ENCODE measurements around the gene BCAS3. TPM values are rescaled to one million over a fixed set of nuclear protein-coding genes. Genes with fewer than 3 reads are reported as not detected.

The BCAS3 gene
- total RNA-seq, 2 donors from 2014 or later = 28.0 to 37.7 TPM

DNA sequence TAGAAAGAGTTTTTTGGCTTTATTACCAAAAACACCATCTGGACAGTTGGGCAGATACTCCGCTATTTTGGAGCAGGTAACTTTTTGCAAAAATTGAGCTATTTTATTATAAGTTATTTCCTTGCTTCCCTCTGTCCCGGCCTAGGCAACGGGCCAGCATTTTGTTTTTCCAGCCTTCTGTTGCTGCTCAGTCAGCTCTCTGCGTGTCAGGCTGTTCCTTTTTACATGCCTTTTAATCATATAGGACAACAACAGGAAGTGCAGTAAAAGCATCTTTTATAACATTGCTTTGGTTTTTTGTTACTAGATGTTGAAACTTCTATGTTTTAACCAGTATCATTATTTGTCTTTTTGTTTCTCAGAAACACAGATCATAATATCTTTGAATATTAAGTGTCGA is 47.3 kb upstream of the BCAS3 start:
- H3K27ac Mint-ChIP-seq = no peak overlapping the region
- no peaks in the 10 kb centered on the region for H3K27me3 Mint-ChIP-seq (ENCODE audit: insufficient read depth)

DNA sequence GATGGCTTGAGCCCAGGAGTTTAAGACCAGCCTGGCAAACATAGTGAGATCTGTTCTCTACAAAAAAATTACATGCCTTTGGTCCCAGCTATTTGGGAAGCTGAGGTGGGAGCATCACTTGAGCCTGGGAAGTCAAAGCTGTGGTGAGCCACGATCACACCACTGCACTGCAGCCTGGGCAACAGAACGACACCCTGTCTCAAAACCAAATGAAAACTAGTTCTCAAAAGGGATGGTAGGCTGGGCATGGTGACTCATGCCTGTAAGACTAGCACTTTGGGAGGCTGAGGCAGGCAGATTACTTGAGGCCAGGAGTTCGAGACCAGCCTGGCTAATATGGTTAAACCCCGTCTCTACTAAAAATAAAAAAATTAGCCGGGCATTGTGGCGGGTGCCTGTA is 46.5 kb upstream of the BCAS3 start:
- TF ChIP-seq, protein P1, sequence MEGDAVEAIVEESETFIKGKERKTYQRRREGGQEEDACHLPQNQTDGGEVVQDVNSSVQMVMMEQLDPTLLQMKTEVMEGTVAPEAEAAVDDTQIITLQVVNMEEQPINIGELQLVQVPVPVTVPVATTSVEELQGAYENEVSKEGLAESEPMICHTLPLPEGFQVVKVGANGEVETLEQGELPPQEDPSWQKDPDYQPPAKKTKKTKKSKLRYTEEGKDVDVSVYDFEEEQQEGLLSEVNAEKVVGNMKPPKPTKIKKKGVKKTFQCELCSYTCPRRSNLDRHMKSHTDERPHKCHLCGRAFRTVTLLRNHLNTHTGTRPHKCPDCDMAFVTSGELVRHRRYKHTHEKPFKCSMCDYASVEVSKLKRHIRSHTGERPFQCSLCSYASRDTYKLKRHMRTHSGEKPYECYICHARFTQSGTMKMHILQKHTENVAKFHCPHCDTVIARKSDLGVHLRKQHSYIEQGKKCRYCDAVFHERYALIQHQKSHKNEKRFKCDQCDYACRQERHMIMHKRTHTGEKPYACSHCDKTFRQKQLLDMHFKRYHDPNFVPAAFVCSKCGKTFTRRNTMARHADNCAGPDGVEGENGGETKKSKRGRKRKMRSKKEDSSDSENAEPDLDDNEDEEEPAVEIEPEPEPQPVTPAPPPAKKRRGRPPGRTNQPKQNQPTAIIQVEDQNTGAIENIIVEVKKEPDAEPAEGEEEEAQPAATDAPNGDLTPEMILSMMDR (conservative IDR thresholded peaks at IDR 0.05) = no peak
- H3K9ac ChIP-seq (ENCODE audit: extremely low read depth, low read length, poor library complexity, severe bottlenecking) = no peak overlapping the region
- peaks cover 19% of the 10 kb centered on the region for H3K36me3 Mint-ChIP-seq (ENCODE audit: low read depth)
- H3K27me3 Mint-ChIP-seq (ENCODE audit: insufficient read depth) = no peaks in the 10 kb centered on the region
- H3K9me3 Mint-ChIP-seq = no peaks in the 10 kb centered on the region
- 95% methylated on average over 6 of the region's 6 CpGs; no CpG with 5 or more reads in 1 of the 2 experiments for WGBS, 2 experiments (ENCODE audit: insufficient coverage in 1 of 2, insufficient read length in 1 of 2)
- no peak for DNase-seq
- no peak overlapping the region for H3K27ac ChIP-seq (ENCODE audit: low read depth, low read length)
- no peaks in the 10 kb centered on the region for H3K4me1 ChIP-seq (ENCODE audit: control insufficient read depth, insufficient read depth, low read length)
- no peak overlapping the region for H3K4me3 ChIP-seq (ENCODE audit: low read length)
- H3K36me3 ChIP-seq (ENCODE audit: control insufficient read depth, insufficient read depth, low read length) = peaks cover 57% of the 10 kb centered on the region
- no peak overlapping the region for H3K27ac Mint-ChIP-seq
- no peaks in the 10 kb centered on the region for H3K27me3 ChIP-seq (ENCODE audit: control insufficient read depth, insufficient read depth, low read length, poor library complexity, severe bottlenecking)
- no peaks in the 10 kb centered on the region for H3K4me1 Mint-ChIP-seq
- no peaks in the 10 kb centered on the region for H3K9me3 ChIP-seq (ENCODE audit: control insufficient read depth, low read length)
- no peak overlapping the region for H3K4me3 Mint-ChIP-seq

More for the DNA sequence above, 47.3 kb upstream of the BCAS3 start:
- TF ChIP-seq, protein P1 (conservative IDR thresholded peaks at IDR 0.05) = no peak
- no peak overlapping the region for H3K27ac ChIP-seq (ENCODE audit: low read depth, low read length)
- Mint-ChIP-seq H3K9me3 (no peaks in the 10 kb centered on the region), H3K4me1 (no peaks in the 10 kb centered on the region), H3K36me3 (ENCODE audit: low read depth) (peaks cover 15% of the 10 kb centered on the region), H3K4me3 (no peak overlapping the region)
- H3K4me3 ChIP-seq (ENCODE audit: low read length) = no peak overlapping the region
- H3K9ac ChIP-seq (ENCODE audit: extremely low read depth, low read length, poor library complexity, severe bottlenecking) = no peak overlapping the region
- 99 to 100% methylated on average over 4 to 5 of the region's 5 CpGs for WGBS, 2 experiments (ENCODE audit: insufficient coverage in 1 of 2, insufficient read length in 1 of 2)
- DNase-seq = no peak
- no peaks in the 10 kb centered on the region for H3K9me3 ChIP-seq (ENCODE audit: control insufficient read depth, low read length)
- H3K36me3 ChIP-seq (ENCODE audit: control insufficient read depth, insufficient read depth, low read length) = peaks cover 56% of the 10 kb centered on the region
- no peaks in the 10 kb centered on the region for H3K27me3 ChIP-seq (ENCODE audit: control insufficient read depth, insufficient read depth, low read length, poor library complexity, severe bottlenecking)
- H3K4me1 ChIP-seq (ENCODE audit: control insufficient read depth, insufficient read depth, low read length) = no peaks in the 10 kb centered on the region

DNA sequence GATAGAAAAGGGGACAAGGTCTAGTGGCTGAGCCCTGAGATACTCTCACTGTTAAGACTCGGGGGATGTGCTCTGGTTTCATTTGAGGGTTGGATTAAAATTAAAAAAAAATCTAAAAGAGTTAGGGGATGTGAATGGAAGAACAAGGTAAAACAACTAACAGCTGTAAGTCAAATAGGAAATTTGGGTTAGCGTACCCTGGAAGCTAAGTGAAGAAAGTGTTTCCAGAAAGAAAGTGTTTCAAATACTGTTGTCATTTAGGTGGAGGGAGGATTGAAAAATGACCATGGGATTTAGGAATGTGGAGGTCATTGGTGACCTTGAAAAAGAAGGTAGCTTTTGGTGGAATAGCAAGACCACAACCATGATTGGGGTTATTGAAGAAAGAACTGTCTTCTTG is 40.0 kb upstream of the BCAS3 start:
- Histone ChIP-seq H3K9ac (ENCODE audit: extremely low read depth, low read length, poor library complexity, severe bottlenecking) (no peak overlapping the region), H3K4me1 (ENCODE audit: control insufficient read depth, insufficient read depth, low read length) (no peaks in the 10 kb centered on the region), H3K9me3 (ENCODE audit: control insufficient read depth, low read length) (no peaks in the 10 kb centered on the region), H3K4me3 (ENCODE audit: low read length) (no peak overlapping the region), H3K27me3 (ENCODE audit: control insufficient read depth, insufficient read depth, low read length, poor library complexity, severe bottlenecking) (no peaks in the 10 kb centered on the region), H3K27ac (ENCODE audit: low read depth, low read length) (no peak overlapping the region), H3K36me3 (ENCODE audit: control insufficient read depth, insufficient read depth, low read length) (peaks cover 50% of the 10 kb centered on the region)
- no peak overlapping the region for H3K27ac Mint-ChIP-seq
- TF ChIP-seq, protein P1 (conservative IDR thresholded peaks at IDR 0.05) = no peak
- no peaks in the 10 kb centered on the region for H3K9me3 Mint-ChIP-seq
- DNase-seq = no peak
- no peak overlapping the region for H3K4me3 Mint-ChIP-seq
- H3K36me3 Mint-ChIP-seq (ENCODE audit: low read depth) = peaks cover 19% of the 10 kb centered on the region
- WGBS, 2 experiments (ENCODE audit: insufficient coverage in 1 of 2, insufficient read length in 1 of 2) = 92 to 95% methylated on average over 2 of the region's 2 CpGs
- H3K4me1 Mint-ChIP-seq = peaks cover 5% of the 10 kb centered on the region
- H3K27me3 Mint-ChIP-seq (ENCODE audit: insufficient read depth) = no peaks in the 10 kb centered on the region
